T47D (cell line): ENCODE measurements around the gene IL22RA2.
A peak's percentile ranks its signal among the peaks of the same experiment; 100 is the strongest.
"Not testable (repeated sequence)": the region's sequence is repeated elsewhere in the genome, so short reads cannot be mapped to it uniquely, and the experiment has no call there.

ENCODE experiments used
- DNase-seq, 2 experiments: peaks; one replicate each; pipeline versions ENCODE4 v3.0.0 to v3.0.0-alpha.2; 2011 to 2012; ENCODE audit warnings: low read depth in 1 of 2, low spot score in 1 of 2
- JUND ChIP-seq: IDR thresholded peaks from 2 replicates; pipeline ENCODE4 v1.6.1; 2012; ENCODE audit warnings: low read depth
- in situ Hi-C: cut with HindIII; loops from 2 replicates; pipeline ENCODE4 v1.10.0; 2016; ENCODE audit warnings: low sequenced_read_pairs, low pct_unique_long_range_greater_than_20kb

Gene IL22RA2

GRCh38 chr6:137211910-137212309, 38.5 kb upstream of the IL22RA2 start:
- in situ Hi-C loops: no loop called here
- TF ChIP-seq JUND: no peak
- no peak for DNase-seq

- in situ Hi-C loops: no loop called here
- no peak for TF ChIP-seq JUND
- DNase-seq: no peak
Measured at GRCh38 chr6:137210903-137211302, 37.5 kb upstream of the IL22RA2 start.

GRCh38 chr6:137208279-137208678, 34.8 kb upstream of the IL22RA2 start:
- in situ Hi-C loops: no loop called here
- TF ChIP-seq JUND: no peak
- no peak for DNase-seq

- in situ Hi-C loops, DNase-seq: not testable (repeated sequence)
Measured at GRCh38 chr6:137207457-137207856, 34.0 kb upstream of the IL22RA2 start.

GRCh38 chr6:137206577-137206976, 33.1 kb upstream of the IL22RA2 start:
- no peak for TF ChIP-seq JUND
- in situ Hi-C loops: no loop called here
- DNase-seq: no peak

GRCh38 chr6:137203256-137203655, 29.8 kb upstream of the IL22RA2 start:
- no peak for TF ChIP-seq JUND
- in situ Hi-C loops: no loop called here

GRCh38 chr6:137202078-137202477, 28.6 kb upstream of the IL22RA2 start:
- in situ Hi-C loops: no loop called here
- DNase-seq: peak in 1 of 2 experiments; percentile 53
- TF ChIP-seq JUND: no peak

More at GRCh38 chr6:137203256-137203655, 29.8 kb upstream of the IL22RA2 start:
- DNase-seq: no peak

GRCh38 chr6:137201006-137201405, 27.6 kb upstream of the IL22RA2 start:
- DNase-seq: no peak
- no peak for TF ChIP-seq JUND
- in situ Hi-C loops: no loop called here

GRCh38 chr6:137200288-137200687, 26.8 kb upstream of the IL22RA2 start:
- TF ChIP-seq JUND: no peak
- DNase-seq: no peak
- in situ Hi-C loops: no loop called here

GRCh38 chr6:137197684-137198645, 24.5 kb upstream of the IL22RA2 start:
- no peak for DNase-seq
- in situ Hi-C loops: no loop called here
- no peak for TF ChIP-seq JUND

- TF ChIP-seq JUND: no peak
- no peak for DNase-seq
- in situ Hi-C loops: no loop called here
Measured at GRCh38 chr6:137193256-137194070, 20.0 kb upstream of the IL22RA2 start.

GRCh38 chr6:137192821-137193220, 19.4 kb upstream of the IL22RA2 start:
- in situ Hi-C loops: no loop called here
- no peak for TF ChIP-seq JUND
- DNase-seq: no peak

- in situ Hi-C loops: no loop called here
- no peak for TF ChIP-seq JUND
- no peak for DNase-seq
Measured at GRCh38 chr6:137191670-137192069, 18.2 kb upstream of the IL22RA2 start.
